Colonic mucosa (tissue), 4 donors: ENCODE results near the gene PROSER1. TPM values are rescaled to one million over a fixed set of nuclear protein-coding genes. Genes with fewer than 3 reads are reported as not detected.

ENCODE experiments used
- DNase-seq: peaks from one replicate; pipeline ENCODE4 v3.0.0-alpha.2; 2020
- H3K27ac ChIP-seq: fragments of 200-600 bp; one replicate; pipeline ENCODE4 v1.8.0; 2021
- H3K27me3 ChIP-seq: fragments of 200-600 bp; one replicate; pipeline ENCODE4 v1.8.0; 2021
- H3K36me3 ChIP-seq: fragments of 200-600 bp; one replicate; pipeline ENCODE4 v1.8.0; 2021
- H3K4me1 ChIP-seq: fragments of 200-600 bp; one replicate; pipeline ENCODE4 v1.8.0; 2021; ENCODE audit warnings: mild to moderate bottlenecking
- H3K4me3 ChIP-seq: fragments of 200-600 bp; one replicate; pipeline ENCODE4 v1.8.0; 2021
- H3K9ac ChIP-seq, 2 donors: one replicate each; pipeline ENCODE4 v1.7.0; 2013; ENCODE audit warnings: control low read depth in 2 of 2, low read depth in 2 of 2, low read length in 2 of 2
- H3K9me3 ChIP-seq: fragments of 200-600 bp; one replicate; pipeline ENCODE4 v1.8.0; 2021
- intact Hi-C: fragments of 100-400 bp; cut with DNase I; formaldehyde crosslinking; loops from one replicate; pipeline ENCODE4 v1.14.1; 2022
- total RNA-seq, 2 donors: library from RNA; stranded (reverse); fragmentation: NEBNext Ultra II Directional in 1 of 2; extraction: Animal tissue kit (Norgen Biotek cat#: 25700) in 1 of 2; gene quantifications; one replicate each; pipeline ENCODE4 v1.2.1, GENCODE V29; 2021
- TF ChIP-seq, protein P1 (sequence below): fragments of 200-600 bp; IDR thresholded peaks from one replicate; pipeline ENCODE4 v1.8.0; 2022; ENCODE audit warnings: antibody characterized with exemption, mild to moderate bottlenecking
- donor health status: healthy.
- donor health status: DM: no; HTN: no; CAD: no.
- donor health status: DM: no; HTN: no; CAD: no.

PROSER1 gene
- total RNA-seq, 2 donors from 2014 or later: 45.6 to 45.8 TPM

DNA sequence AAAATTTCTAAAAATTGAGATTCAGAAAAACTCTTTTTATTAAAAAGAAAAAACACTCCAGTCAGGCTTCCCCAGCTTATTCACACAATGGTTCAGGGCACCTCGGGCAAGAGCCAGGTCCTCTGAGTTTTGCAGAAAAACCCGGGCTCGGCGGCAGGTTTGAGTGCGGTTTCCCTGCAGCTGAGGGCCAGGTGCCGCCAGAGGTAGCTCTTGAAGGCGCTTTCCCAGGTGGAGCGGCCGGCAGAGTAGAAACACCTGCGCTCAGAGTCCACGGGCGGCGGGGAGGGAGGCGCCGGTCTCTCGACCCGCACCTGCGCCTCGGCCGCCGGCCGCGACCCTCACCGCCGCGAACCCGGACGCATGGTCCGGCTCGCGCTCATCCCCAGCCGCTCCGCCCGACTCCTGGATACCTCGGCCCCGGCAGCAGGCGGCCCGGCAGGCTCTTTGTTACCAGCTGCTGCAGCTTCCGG lies 444 bp downstream of the PROSER1 start:
- DNase-seq: no peak
- Histone ChIP-seq H3K9me3 (no peaks in the 10 kb centered on the region), H3K27ac (peak overlapping the region; percentile 88), H3K27me3 (no peaks in the 10 kb centered on the region), H3K36me3 (no peaks in the 10 kb centered on the region), H3K4me1 (peaks cover 8% of the 10 kb centered on the region), H3K9ac (peak overlapping the region; percentile 74 to 98), H3K4me3 (peak overlapping the region; percentile 86)
- intact Hi-C loops: no loop called here
- TF ChIP-seq, protein P1, sequence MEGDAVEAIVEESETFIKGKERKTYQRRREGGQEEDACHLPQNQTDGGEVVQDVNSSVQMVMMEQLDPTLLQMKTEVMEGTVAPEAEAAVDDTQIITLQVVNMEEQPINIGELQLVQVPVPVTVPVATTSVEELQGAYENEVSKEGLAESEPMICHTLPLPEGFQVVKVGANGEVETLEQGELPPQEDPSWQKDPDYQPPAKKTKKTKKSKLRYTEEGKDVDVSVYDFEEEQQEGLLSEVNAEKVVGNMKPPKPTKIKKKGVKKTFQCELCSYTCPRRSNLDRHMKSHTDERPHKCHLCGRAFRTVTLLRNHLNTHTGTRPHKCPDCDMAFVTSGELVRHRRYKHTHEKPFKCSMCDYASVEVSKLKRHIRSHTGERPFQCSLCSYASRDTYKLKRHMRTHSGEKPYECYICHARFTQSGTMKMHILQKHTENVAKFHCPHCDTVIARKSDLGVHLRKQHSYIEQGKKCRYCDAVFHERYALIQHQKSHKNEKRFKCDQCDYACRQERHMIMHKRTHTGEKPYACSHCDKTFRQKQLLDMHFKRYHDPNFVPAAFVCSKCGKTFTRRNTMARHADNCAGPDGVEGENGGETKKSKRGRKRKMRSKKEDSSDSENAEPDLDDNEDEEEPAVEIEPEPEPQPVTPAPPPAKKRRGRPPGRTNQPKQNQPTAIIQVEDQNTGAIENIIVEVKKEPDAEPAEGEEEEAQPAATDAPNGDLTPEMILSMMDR: no peak

DNA sequence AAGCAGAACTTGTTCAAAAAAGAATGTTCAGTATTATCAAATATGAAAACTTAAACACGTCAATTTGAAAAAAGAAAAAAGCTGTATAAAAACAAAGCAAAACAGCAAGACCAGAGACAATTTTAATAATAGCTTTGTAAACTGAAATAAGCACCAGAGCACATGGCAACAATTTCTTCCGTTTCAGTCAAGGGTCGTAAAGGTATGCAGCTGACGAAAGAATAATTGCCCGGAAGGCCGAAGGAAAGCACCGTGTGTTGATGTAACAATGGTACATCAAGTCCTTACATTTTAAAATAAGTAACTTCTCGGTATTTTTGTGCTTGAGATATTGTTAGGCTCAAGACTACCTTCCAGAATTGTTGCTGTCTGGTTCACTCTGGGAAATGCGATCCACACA lies 1.7 kb downstream of the PROSER1 start:
- Histone ChIP-seq H3K4me1 (peaks cover 8% of the 10 kb centered on the region), H3K4me3 (peak overlapping the region; percentile 86), H3K27me3 (no peaks in the 10 kb centered on the region), H3K9me3 (no peaks in the 10 kb centered on the region), H3K9ac (peak overlapping the region in 1 of 2 donors; percentile 98), H3K36me3 (no peaks in the 10 kb centered on the region), H3K27ac (no peak overlapping the region)
- intact Hi-C loops: no loop called here
- TF ChIP-seq, protein P1: no peak
- DNase-seq: peak; percentile 30

DNA sequence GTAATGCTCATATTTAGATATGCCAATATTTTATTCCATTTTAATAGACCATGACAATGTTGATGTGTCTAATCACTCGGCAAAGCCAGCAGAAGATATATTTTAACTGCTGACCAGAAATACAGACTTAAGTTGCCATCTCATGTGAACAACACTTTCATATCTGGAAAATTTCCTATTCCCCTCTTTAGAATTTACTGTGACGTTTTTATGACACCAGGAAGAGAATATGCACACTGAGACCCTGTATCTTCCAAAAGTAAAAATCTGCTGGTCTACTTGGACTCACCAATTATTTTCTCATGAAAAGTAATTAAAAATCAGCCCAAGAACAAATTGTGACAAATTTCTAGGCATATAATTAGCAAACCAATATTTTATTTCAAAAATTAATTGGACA lies 2.1 kb downstream of the PROSER1 start:
- Histone ChIP-seq H3K4me1 (peaks cover 8% of the 10 kb centered on the region), H3K4me3 (peak overlapping the region; percentile 86)
- intact Hi-C loops: no loop called here

DNA sequence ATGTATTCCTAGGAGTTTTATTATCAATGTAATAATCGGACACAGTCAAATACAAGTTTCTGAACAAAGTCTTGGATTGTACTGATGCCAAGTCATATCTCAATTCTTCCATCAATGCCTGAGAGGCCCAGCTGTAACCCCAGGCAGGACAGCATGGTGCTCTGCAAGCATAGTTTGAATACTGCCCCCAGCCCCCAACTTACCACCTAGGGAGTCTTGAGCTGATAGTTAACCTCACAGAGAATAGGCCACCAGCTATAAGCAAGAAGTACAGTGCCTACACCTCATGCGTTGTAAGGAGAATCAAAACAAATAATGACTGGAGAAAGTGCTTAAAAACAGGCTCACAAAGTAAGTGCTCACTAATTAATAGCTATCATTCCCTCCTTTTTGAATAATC lies 2.7 kb downstream of the PROSER1 start:
- TF ChIP-seq, protein P1: no peak
- H3K27me3 ChIP-seq: no peaks in the 10 kb centered on the region
- no peak for DNase-seq
- H3K36me3 ChIP-seq: no peaks in the 10 kb centered on the region
- no peak overlapping the region for H3K27ac ChIP-seq
- intact Hi-C loops: no loop called here
- peaks cover 8% of the 10 kb centered on the region for H3K4me1 ChIP-seq
- peak overlapping the region in 1 of 2 donors; percentile 28 for H3K9ac ChIP-seq
- H3K9me3 ChIP-seq: no peaks in the 10 kb centered on the region
- H3K4me3 ChIP-seq: peak overlapping the region; percentile 86

More for the DNA sequence above, 2.1 kb downstream of the PROSER1 start:
- no peaks in the 10 kb centered on the region for H3K27me3 ChIP-seq
- TF ChIP-seq, protein P1: no peak
- H3K27ac ChIP-seq: no peak overlapping the region
- no peaks in the 10 kb centered on the region for H3K9me3 ChIP-seq
- DNase-seq: no peak
- H3K36me3 ChIP-seq: no peaks in the 10 kb centered on the region
- peak overlapping the region in 1 of 2 donors; percentile 28 for H3K9ac ChIP-seq

DNA sequence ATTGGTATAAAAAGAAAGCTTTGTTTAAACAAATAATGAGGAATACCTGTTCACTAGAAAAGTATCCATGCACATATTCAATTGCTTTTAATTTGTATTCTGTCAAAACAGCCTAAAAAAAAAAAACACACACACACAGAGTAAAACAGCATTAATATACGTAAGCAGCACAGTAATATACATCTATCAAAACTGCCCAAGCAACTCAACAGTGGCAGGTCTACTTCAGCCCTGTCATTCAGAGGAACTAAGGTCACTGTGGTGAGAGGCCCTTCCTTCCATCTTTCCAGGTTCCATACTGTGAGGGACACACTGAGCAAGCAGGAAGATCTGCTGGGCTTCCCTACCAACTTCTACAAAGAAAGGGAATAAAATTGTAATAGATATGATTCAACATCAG lies 3.8 kb downstream of the PROSER1 start:
- no peaks in the 10 kb centered on the region for H3K9me3 ChIP-seq
- DNase-seq: no peak
- TF ChIP-seq, protein P1: no peak
- H3K4me3 ChIP-seq: no peak overlapping the region
- intact Hi-C loops: no loop called here
- no peak overlapping the region for H3K9ac ChIP-seq
- H3K27me3 ChIP-seq: no peaks in the 10 kb centered on the region
- H3K27ac ChIP-seq: no peak overlapping the region
- peaks cover 8% of the 10 kb centered on the region for H3K4me1 ChIP-seq
- H3K36me3 ChIP-seq: no peaks in the 10 kb centered on the region
